NCI-H460 (cell line): ENCODE data around the gene IZUMO1R. TPM values are rescaled to one million over a fixed set of nuclear protein-coding genes. Genes with fewer than 3 reads are reported as not detected.
"Not testable (repeated sequence)": the region's sequence is repeated elsewhere in the genome, so short reads cannot be mapped to it uniquely, and the experiment has no call there.

Experiments
- DNase-seq: peaks from one replicate; pipeline ENCODE4 v3.0.0-alpha.2; 2016; ENCODE audit warnings: low read depth; ENCODE audit errors: extremely low read depth
- polyA plus RNA-seq: library from polyadenylated mRNA; depleted of rRNA; stranded (reverse); fragments of >200 nt; gene quantifications from 2 replicates; pipeline ENCODE4 v1.2.3, GENCODE V29; 2014; cell fraction: nucleus; rRNA removed
- total RNA-seq: library from RNA; depleted of rRNA; stranded (reverse); fragments of >200 nt; shearing (Covaris generic); gene quantifications from 2 replicates; pipeline ENCODE4 v1.2.3, GENCODE V29; 2014; rRNA removed

IZUMO1R gene
- not detected in 2 replicates for total RNA-seq
- polyA plus RNA-seq, result not detected in 2 replicates

DNA sequence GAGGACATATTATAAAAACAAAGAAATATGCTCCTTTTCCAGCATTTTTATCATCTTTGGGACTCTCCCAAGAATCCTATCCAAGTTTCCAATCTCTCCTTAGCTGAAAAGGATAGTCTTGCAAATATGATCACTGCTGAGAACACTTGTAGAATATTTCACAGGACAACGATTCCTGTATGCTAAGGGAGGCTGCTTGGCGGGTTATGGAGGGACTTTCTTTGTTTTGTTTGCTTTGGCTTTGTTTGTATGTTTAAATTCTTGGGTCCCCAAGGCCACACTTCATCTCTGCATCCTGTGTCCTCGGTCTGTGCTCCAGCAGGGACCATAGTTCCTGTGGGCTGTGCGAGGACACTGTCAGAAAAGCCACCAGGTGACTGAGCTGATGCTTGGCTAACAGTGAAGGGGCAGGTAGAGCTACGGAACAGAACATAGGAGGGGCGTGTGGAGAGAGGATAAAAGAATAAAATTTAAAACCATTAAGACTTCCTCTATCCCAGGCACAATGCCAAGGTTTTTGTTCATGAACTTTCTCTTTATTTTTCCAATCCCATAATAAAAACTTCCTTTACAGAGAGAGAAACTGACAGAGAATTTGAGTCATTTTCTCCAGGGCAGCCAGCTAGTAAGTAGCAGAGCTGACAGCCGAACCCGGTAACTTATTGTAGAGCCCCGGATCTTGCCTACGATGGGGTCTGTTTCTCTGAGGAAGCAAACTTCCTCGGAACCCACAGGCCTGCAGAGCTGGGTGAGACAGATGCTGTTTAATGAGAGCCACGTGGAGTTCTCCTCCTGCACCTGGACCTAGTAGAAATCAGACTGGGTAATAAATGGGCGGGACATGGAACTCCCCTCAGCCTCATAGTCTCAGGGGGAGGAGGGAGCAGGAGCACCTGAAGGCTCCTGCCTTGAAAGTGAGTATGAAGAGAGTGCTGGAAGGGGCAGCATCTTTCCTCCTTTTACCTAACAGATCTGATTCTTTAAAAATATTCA lies at the start of gene IZUMO1R:
Gene IZUMO1R (plus strand): TSS at position 615 of the 993 bp plus-strand sequence. CDS start 1,057 bp downstream, outside the sequence.
- no peak for DNase-seq

DNA sequence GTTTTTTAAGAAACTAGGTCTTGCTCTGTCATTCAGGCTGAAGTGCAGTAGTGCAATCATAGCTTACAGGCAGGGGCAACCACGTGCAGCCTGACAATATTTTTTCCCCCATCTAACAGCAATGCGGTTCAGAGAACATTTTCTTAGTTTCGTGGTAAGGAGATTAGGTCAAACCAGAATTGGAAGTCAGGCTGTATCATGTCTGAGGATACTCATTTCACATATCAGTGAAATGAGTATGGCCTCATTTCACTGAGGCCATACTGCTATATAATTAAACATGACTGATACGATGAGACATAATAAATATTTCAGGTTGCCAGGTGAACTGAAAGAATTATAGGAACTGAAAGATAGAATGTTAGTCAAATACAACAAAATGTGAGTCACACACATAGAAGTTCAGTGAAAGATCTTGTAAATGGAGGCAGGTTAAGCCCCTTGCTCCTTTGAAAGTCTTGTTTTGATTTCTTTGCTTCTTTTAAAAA lies 32.5 kb upstream of the IZUMO1R start:
- no peak for DNase-seq

DNA sequence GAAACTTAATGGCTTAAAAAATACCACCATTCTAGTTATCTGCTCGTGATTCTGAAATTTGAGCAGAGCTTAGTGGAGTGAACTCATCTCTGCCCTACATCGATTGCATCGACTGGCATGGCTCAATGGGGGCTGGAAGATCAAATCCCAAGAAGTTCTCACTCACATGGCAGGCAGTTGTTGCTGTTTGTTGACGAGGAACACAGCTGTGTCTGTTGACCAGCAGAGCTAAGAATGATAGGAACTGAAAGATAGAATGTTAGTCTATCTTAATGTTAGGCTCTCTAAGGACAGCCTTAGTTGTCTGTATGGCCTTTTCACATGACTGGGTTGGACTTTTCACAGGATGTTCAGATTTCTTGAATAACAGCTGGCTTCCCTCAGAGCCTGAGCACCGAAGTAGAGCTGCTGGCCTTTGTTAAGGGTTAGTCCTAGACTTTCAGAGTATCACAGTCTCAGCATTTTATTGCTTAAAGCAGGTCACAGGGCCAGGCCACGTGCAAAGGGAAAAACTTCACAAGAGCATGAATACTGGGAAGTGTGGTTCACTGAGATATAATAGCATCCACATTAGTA lies 31.6 kb upstream of the IZUMO1R start:
- DNase-seq, result no peak

DNA sequence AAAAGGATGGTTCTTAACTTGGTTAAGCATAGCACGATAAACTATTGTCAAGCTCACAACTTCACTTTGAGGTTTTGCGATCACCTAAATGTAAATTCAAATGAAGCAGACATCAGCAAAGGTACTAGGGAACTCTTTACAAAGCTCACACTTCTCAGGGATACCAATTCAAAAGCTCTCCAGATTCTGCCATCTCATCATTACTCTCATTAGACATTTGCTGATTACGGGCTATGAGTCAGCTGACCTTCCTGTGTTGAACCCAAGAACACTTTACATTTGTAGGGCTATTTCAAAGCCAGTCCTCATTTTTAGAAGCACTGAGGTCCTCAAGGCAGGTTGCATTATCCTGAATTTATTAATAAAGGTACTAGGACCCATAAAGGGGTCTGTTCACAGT lies 28.4 kb upstream of the IZUMO1R start:
- DNase-seq, result no peak

DNA sequence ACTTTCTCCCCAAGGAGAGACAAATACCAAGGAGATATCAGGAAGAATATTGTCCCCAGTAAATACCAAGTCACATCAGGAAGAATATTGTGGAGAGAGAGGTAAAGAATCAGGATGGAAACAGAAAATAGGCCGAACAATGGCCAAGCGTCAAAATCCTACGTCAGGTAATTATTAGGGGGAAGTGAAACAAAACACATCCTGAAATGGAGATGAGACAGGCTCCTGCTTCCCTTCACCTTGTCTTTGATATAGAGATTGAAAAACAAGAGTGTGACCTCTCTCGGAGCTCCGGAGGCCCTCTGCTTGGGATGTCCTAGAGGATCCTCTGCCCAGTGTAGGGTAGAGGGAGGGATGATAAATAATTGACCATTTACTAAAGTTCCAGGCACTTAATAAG lies 27.4 kb upstream of the IZUMO1R start:
- DNase-seq, result no peak

DNA sequence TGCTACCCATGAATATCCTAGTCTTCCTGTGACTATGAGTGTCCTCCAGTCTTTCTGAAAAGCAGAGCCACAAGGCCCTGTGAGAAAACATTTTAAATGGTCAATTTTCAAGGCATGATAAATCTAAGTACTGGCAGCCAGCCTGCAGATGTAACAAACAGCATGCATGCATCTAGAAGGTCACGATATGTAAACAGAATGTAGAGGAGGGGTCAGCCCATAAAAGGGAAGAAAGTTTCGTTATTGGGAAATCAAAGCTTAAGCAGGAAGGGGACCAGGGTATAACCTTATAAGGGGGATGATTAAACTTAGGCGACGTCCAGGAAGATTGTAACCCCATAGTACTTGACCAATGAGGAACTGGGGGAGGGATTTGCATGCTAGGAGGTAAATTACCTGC lies 26.2 kb upstream of the IZUMO1R start:
- not testable (repeated sequence) for DNase-seq

DNA sequence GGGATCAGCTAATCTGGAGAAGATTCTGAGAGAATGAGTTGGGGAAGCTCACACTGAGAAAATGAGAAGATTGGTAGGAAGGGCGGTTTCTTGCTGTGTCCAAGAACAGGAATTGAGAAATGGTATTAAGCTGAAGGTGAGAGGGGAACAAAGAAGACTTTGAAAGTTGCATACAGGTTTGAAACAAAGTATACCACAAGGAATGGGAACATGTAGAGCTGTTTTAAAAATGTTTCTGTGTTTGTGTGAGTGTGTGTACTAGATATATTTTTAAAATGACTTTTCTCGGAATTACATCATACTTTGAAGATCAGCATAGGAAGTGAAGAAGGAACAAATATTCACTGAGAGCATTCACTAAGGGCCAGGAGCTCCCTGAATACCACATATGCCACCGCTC lies 24.4 kb upstream of the IZUMO1R start:
- DNase-seq, result no peak

DNA sequence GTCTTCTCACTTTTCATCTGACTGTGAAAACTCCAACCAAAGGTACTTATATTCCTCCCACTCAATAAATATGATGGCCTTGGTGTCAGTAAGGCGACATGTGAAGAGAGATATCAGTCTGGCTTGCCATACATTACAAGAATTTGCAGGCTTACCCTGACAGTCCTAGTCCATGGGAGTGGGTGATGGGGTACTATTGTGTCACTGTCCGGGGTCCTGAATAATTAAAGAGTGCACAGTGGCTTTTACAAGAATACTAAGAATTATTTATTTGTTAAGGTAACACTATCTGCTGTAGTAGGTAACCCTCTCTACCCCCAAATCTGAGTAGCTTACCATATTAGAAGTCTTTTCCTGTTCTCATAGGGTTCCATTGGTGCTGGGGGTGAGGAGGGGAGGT lies 23.1 kb upstream of the IZUMO1R start:
- no peak for DNase-seq

DNA sequence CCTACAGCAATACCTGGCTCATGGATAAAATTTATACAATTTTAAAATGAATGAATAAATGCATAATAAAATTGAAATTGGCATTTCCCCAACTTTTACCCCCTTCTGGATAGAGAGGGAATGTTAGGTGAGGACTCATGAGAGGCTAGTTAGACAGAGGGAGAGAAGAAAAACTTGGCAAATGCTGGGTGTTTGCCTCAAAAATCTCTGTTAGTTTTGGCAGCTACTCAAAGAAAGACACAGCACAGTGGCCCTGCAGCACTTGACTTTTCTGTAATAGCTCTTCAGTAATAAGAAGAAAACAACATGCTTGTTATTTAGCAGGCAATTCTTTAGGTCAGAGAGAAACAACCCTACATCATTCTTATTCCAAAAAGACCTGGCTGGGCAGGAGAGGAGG lies 20.7 kb upstream of the IZUMO1R start:
- no peak for DNase-seq

DNA sequence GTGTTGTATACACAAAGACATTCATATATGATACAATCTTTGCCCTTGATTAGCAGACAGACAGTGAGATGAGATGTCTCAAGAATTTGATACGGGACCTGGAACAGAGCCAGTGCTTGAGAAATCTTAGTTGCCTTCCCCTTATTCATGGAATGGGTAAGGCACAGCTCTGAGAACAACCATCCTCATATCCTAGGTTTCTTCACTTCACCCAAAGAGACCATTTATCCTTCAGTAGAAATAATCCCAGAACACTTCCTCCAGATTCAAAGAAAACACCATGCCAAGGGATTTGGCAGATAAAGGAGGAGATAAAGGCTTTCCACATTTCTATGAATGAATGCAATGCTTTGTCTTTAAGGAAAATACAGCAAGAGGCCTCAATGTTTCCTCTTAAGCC lies 8.8 kb upstream of the IZUMO1R start:
- no peak for DNase-seq

DNA sequence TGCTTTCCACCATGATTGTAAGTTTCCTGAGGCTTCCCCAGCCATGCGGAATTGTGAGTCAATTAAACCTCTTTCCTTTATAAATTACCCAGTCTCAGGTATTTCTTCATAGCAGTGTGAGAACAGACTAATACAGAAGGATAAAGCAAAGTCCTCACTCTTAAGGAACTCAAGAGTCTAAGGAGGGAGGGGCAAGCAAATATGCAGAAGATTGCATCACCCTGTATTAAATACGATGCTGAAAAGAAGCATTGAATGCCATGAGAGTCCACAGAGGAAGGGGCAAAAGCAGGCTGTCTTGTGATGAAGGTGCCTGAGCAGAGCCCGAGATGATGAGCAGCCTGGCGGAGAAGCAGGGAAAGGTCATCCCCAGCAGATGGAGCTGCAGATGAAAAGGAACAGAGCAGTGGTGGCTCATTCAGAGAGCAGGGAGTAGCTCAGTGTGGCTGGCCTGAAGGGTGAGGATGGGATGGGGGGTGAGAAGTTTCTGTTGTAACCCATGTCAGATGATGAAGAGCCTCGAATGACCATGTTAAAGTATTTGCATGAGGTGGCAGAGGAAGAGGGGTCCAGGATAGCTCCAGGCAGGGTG lies 6.3 kb upstream of the IZUMO1R start:
- DNase-seq, result no peak

DNA sequence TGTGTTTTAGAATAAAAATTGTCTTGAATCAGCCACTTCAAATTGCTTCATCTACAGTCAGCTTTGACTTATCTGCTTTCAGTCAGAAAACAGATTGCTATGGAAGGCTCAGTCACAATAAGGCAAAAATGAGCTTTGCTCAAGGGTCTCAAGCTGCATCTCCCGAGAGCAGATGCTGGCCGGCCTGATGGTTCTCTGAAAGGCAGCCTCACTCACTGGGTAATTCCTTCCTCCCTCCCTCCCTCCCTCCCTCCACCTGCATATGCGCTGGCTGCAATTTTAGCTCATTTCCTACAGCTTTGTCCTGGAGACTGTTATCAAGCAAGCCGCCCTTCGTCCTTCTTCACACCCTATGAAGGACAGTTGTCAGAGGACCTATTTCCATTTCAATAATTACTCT lies 1.6 kb upstream of the IZUMO1R start:
- no peak for DNase-seq

DNA sequence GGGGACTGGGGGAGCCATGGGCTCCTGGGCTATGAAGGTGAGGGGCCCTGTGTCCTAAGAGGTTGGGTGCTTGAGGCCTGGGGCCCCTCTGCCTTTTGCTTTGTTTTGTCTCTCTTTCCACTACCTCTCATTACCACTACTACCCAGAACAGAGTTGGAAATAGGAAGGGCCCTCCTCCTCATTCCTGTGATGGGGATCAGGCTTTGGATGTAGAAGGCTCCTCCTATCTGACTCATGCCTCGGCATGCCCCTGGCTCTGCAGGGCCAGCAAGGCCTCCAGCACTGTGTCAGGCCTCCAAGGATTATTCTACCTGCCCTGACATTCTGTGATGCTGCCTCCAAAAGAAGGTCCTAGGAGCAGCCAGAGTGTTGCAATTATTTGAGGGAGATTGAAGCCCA lies 766 bp downstream of the IZUMO1R start:
- DNase-seq, result no peak

DNA sequence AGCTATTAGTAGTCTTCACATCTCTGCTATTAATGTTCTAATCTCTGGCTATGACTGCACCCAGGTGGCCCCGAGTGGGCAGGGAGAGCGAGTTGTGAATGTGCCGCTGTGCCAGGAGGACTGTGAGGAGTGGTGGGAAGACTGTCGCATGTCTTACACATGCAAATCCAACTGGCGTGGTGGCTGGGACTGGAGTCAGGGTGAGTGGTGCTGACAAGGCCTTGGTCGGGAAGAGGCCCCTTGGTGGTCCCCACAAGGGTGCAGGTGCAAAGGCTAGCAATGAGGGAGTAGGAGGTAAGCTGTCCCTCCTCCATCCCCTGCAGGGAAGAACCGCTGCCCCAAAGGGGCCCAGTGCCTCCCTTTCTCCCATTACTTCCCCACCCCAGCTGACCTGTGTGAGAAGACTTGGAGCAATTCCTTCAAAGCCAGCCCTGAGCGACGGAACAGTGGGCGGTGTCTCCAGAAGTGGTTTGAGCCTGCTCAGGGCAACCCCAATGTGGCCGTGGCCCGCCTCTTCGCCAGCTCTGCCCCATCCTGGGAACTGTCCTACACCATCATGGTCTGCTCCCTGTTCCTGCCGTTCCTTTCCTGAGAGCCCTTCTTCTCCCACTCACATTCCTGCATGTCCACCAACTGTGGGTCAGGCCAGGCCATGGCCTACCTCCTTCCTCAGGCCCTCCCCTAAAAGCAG lies 2.9 kb downstream of the IZUMO1R start:
- DNase-seq, result no peak

DNA sequence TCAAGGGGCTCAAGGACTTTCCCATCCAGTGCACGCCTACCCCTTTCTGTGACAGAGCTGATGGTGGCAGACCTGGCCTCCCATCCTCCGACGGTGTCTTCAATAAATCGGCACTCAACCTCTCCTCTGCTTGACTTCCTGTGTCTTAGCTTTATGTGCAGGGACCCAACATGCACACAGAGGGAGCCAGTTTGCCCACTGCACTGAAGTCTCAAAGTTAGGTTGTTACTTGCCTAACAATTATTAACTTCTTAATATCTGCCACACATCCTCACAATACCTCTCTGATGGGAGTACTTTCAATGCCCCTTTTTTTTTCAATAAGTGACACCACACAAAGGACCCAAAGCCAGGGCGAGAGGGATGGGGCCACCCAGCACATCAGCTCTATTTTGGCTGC lies 3.6 kb downstream of the IZUMO1R start:
- DNase-seq, result no peak

DNA sequence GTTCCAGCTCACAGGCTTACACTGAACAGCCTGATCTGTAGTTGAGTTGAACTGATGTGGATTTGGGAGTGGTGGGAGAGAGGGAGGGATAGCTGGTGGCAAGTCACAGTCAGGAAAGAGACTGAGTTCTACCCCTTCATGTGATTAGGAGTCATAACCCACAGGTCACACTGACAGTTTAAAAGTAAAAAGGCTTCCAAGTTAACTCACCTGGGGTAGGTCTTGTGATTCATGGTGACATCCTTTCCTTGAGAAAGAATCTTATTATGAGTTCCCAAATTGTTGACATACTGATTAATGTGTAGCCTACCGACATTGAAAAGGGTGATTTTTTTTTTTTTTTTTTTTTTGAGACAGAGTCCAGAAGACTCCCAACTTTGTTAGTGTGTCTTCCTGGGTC lies 5.4 kb downstream of the IZUMO1R start:
- DNase-seq, result no peak

DNA sequence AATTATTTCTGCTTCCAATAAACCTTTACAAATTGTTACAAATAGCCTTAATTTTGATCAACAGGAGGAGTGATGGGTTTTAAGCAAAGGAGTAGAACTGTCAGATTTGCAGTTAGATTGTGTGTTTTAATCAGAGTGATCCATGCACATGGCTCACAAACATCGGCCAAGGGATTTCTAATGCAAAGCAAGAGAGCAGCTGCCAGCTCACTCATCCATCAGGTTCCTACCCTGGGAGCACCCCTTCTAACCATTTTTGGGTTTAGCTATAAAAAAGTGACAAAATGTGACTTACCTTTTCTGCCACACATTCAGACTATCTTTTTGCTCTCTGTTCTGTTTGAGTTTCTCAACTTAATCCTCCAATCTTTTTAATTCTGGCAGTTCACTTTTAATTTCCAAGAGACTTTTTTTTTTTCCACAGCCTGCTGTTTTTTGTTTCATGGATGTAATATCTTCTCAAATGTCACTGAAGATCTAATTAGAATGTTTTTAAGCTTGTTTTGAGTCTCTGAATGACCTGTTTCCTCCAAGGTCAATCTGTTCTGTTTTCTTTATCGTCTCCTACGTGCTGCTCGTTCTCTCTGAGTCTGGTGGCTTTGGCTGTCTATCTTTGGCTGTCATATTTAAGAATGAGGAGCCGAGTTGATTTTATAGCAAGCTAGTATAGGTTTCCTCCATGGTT lies 6.0 kb downstream of the IZUMO1R start:
- DNase-seq, result no peak

DNA sequence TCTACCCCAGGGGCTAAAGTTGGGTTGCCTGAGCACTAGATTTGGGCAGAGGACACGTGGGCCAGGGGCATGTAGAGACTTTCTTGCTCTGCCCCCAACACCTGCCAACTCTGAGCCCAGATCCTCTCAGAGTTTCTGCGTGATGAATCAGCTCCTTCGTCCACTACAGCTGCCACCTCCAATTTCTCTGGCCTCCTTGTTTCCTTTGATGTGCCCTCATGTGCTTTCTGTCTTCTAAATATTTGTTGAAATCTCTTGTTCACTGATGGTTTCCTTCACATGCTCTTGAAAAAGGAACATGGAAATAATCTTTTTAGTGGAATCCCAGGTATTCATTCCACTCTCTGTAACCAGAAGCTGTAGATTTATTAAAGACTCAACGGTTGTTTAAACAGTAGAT lies 8.0 kb downstream of the IZUMO1R start:
- DNase-seq, result no peak

DNA sequence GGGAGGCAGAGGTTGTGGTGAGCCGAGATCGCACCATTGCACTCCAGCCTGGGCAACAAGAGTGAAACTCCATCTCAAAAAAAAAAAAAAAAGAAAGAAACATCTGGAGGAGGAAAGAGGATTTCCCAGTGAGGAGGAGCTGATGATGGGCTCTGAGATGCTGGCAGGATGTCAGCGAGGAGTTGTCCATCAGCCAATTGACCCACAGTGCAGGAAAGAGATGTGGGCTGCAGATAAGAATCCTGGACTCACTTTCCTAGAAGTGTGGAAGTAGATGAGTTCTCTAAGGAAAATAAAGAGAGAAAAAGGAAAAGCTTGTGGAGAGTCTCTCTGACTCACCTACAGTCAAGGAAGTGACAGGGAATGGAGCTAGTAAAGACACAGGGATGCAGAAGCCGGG lies 9.7 kb downstream of the IZUMO1R start:
- no peak for DNase-seq

DNA sequence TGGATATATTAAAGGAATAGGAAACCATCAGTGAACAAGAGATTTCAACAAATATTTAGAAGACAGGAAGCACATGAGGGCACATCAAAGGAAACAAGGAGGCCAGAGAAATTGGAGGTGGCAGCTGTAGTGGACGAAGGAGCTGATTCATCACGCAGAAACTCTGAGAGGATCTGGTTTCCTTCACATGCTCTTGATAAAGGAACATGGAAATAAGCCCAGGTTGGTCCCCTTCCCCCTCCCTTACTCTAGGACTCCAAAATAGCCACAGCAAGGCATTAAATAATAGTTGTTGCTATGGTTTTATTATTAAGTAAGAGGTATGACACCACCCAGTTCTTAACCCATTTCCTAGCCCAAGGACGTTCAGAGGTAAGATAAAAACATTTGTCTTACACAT lies 11.3 kb downstream of the IZUMO1R start:
- DNase-seq, result no peak
